Inferior parietal cortex (tissue), 1 donor: ENCODE results near the gene PDCD1.
"Not testable (repeated sequence)": the region's sequence is repeated elsewhere in the genome, so short reads cannot be mapped to it uniquely, and the experiment has no call there.

Experiments
- DNase-seq: peaks from one replicate; pipeline ENCODE4 v3.0.0-alpha.2; 2016; ENCODE audit errors: extremely low spot score

PDCD1 gene

DNA sequence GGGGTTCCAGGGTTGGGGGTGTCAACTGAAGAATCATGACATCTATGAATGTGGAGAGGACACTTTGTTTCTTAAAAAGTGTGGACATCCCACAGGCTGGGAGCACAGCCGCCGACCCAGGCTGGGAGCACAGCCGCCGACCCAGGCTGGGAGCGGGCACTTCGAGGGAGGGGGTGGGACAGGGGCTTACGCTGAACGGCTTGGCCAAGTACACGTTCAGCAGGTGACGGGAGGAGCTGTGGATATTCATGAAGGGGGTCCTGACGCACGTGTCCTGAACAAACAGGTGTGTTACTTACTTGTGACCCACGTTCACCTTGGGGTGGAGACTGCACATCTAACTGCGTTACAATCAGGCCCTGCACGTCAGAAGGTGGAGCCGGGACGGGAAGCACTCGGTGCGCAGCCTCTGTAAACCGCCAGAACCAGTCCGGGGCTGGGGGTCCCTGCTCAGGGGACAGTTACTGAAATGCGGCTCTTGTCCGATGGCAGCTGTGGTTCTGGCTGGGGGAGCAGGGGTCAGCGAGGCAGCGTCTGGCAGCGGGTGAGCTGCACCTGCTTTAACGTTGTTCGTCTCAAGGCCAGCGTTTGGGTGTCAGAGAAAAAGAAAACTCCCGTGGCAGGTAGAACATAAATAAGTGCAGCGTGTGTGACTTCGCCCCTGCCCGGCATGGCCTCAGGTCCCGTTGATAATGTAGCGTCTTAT is 58.3 kb downstream of the PDCD1 start:
- not testable (repeated sequence) for DNase-seq
